Right lobe of liver (tissue), 4 donors: ENCODE measurements around the gene CAPZA2.

ENCODE experiments used
- POLR2A ChIP-seq: fragments of 450-650 bp; IDR thresholded peaks from one replicate; pipeline ENCODE4 v1.6.1; 2017; ENCODE audit warnings: antibody characterized with exemption, mild to moderate bottlenecking
- TF ChIP-seq, protein P1 (sequence below), 4 donors: fragments of 200-600 bp in 3 of 4; fragments of 450-650 bp in 1 of 4; IDR thresholded peaks; one replicate each; pipeline versions ENCODE4 v1.5.1 to v1.8.0; 2016 to 2022; ENCODE audit warnings: antibody characterized with exemption in 4 of 4, mild to moderate bottlenecking in 2 of 4
- donor health status: DM: no; HTN: no; CAD: no.
- donor health status: DM: no; HTN: no; CAD: no.
- donor health status: DM: no; HTN: yes; CAD: no.

DNA sequence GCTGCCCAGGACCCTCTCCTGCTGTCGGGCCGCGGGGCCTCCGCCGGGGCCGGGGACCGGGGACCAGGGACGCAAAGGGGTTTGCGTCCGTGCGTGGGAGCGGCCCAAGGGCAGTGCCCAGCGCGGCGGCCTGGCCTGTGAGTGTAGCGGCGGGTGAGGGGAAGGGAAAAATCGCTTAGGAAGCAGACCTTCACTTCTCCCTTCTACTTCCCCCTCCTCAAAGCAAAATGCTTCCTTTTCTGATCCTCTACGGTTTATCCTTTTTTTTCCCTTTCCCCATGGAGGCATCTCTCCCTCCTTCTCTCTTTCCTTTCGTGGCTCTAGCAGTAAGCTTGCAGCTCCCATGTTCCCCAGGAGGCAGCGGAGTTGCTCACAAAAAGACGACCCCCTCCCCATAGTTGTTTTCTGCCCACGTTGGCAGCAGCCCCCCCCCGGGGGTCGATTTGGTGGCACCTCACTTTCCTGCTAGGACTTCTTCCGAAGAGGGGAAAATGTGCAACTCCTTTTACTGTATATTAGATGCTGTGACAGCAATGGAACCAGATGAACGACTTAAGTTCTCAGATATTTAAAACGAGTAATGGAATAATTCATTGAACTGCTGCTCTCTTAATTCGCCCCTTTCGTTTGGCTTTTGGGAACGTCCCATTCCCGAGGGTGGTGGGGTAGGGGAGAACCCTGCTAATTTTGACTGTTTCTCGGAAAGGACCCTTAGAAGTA, 724 bp downstream of the CAPZA2 start:
- TF ChIP-seq POLR2A = no peak
- TF ChIP-seq, protein P1, sequence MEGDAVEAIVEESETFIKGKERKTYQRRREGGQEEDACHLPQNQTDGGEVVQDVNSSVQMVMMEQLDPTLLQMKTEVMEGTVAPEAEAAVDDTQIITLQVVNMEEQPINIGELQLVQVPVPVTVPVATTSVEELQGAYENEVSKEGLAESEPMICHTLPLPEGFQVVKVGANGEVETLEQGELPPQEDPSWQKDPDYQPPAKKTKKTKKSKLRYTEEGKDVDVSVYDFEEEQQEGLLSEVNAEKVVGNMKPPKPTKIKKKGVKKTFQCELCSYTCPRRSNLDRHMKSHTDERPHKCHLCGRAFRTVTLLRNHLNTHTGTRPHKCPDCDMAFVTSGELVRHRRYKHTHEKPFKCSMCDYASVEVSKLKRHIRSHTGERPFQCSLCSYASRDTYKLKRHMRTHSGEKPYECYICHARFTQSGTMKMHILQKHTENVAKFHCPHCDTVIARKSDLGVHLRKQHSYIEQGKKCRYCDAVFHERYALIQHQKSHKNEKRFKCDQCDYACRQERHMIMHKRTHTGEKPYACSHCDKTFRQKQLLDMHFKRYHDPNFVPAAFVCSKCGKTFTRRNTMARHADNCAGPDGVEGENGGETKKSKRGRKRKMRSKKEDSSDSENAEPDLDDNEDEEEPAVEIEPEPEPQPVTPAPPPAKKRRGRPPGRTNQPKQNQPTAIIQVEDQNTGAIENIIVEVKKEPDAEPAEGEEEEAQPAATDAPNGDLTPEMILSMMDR (IDR thresholded peaks at IDR 0.05) = no peak
